ENCODE measurements around the gene ZNF575. TPM values are rescaled to one million over a fixed set of nuclear protein-coding genes. Genes with fewer than 3 reads are reported as not detected.

The ZNF575 gene
- total and polyA plus RNA-seq, 10 of the 15 experiments (the other 5 are each of a cell fraction or from before 2014, with no cell fraction given): 0.18 to 2.8 (median 0.75) TPM

DNA sequence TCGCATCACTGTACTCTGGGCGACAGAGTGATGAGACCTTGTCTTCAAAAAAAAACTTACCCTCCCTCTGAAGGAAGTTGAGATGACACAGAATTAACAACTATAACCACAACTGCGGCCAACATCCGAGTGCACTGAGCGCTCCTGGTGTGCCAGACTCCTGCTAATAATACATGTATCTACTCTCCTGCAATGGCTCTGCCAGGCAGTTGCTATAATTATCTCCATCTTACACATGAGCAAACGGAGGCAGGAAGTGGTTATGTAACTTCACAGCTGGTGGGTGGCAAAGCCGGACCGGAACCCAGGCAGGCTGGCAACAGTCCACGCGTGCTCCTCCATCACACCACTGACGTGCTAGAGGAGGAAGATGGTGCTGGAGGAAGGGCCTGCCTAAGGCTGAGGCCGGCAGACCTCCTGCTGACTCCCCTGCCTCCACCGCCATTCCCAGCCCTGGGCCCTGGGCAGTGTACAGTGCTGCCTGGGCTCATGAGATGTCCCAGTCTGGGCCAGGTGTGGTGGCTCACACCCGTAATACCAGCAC, 29.8 kb downstream of the ZNF575 start (continued):
- TF ChIP-seq, protein P1, sequence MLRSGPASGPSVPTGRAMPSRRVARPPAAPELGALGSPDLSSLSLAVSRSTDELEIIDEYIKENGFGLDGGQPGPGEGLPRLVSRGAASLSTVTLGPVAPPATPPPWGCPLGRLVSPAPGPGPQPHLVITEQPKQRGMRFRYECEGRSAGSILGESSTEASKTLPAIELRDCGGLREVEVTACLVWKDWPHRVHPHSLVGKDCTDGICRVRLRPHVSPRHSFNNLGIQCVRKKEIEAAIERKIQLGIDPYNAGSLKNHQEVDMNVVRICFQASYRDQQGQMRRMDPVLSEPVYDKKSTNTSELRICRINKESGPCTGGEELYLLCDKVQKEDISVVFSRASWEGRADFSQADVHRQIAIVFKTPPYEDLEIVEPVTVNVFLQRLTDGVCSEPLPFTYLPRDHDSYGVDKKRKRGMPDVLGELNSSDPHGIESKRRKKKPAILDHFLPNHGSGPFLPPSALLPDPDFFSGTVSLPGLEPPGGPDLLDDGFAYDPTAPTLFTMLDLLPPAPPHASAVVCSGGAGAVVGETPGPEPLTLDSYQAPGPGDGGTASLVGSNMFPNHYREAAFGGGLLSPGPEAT (IDR thresholded peaks at IDR 0.05; ENCODE audit: low read depth): no peak
- no peak; the same call in 1 of the 2 replicates for TF ChIP-seq MTA3 (IDR thresholded peaks at IDR 0.05; ENCODE audit: borderline replicate concordance, low read length)
- TF ChIP-seq IKZF2 (IDR thresholded peaks at IDR 0.05): peak; percentile 58 to 74; a peak in 3 of 4 replicates
- peak; percentile 13; the same call in 1 of the 2 replicates for TF ChIP-seq ZNF384 (IDR thresholded peaks at IDR 0.05; ENCODE audit: borderline replicate concordance, low read depth, low read length)
- TF ChIP-seq ZNF24 (IDR thresholded peaks at IDR 0.05): no peak
- no peak for TF ChIP-seq SIX5 (IDR thresholded peaks at IDR 0.05; ENCODE audit: low read depth, low read length, severe bottlenecking)
- TF ChIP-seq GATAD2B (conservative IDR thresholded peaks at IDR 0.05; ENCODE audit: low read depth): peak; percentile 58; the same call in 1 of the 2 replicates
- no peak for TF ChIP-seq NR2C2 (IDR thresholded peaks at IDR 0.05; ENCODE audit: borderline replicate concordance, control insufficient read depth, insufficient read length, low read depth)
- TF ChIP-seq SMAD5 (IDR thresholded peaks at IDR 0.05; ENCODE audit: low read depth): no peak
- 0 out of 2 replicates have a peak, but pooled peaks have one; percentile 28 for TF ChIP-seq NBN (IDR thresholded peaks at IDR 0.05)
- TF ChIP-seq CREB1 (IDR thresholded peaks at IDR 0.05; ENCODE audit: low read depth): peak; percentile 33; the same call in 1 of the 2 replicates
- TF ChIP-seq, protein P2, sequence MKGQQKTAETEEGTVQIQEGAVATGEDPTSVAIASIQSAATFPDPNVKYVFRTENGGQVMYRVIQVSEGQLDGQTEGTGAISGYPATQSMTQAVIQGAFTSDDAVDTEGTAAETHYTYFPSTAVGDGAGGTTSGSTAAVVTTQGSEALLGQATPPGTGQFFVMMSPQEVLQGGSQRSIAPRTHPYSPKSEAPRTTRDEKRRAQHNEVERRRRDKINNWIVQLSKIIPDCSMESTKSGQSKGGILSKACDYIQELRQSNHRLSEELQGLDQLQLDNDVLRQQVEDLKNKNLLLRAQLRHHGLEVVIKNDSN (IDR thresholded peaks at IDR 0.05; ENCODE audit: borderline replicate concordance, extremely low read length, insufficient read depth, low read depth, low read length): no peak
- no peak for TF ChIP-seq HCFC1 (IDR thresholded peaks at IDR 0.05; ENCODE audit: low read length)
- TF ChIP-seq RELA (IDR thresholded peaks at IDR 0.05; ENCODE audit: borderline replicate concordance, partially characterized antibody): no peak
- no peak for TF ChIP-seq YBX1 (IDR thresholded peaks at IDR 0.05)
- TF ChIP-seq RAD21 (IDR thresholded peaks at IDR 0.05; ENCODE audit: insufficient read depth, low read depth, low read length): no peak
- TF ChIP-seq TCF12 (IDR thresholded peaks at IDR 0.05; ENCODE audit: low read depth, low read length): 0 out of 2 replicates have a peak, but pooled peaks have one; percentile 45
- TF ChIP-seq JUND (IDR thresholded peaks at IDR 0.05; ENCODE audit: low read depth, low read length): no peak
- TF ChIP-seq, protein P3, sequence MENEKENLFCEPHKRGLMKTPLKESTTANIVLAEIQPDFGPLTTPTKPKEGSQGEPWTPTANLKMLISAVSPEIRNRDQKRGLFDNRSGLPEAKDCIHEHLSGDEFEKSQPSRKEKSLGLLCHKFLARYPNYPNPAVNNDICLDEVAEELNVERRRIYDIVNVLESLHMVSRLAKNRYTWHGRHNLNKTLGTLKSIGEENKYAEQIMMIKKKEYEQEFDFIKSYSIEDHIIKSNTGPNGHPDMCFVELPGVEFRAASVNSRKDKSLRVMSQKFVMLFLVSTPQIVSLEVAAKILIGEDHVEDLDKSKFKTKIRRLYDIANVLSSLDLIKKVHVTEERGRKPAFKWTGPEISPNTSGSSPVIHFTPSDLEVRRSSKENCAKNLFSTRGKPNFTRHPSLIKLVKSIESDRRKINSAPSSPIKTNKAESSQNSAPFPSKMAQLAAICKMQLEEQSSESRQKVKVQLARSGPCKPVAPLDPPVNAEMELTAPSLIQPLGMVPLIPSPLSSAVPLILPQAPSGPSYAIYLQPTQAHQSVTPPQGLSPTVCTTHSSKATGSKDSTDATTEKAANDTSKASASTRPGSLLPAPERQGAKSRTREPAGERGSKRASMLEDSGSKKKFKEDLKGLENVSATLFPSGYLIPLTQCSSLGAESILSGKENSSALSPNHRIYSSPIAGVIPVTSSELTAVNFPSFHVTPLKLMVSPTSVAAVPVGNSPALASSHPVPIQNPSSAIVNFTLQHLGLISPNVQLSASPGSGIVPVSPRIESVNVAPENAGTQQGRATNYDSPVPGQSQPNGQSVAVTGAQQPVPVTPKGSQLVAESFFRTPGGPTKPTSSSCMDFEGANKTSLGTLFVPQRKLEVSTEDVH (IDR thresholded peaks at IDR 0.05; ENCODE audit: low read depth, partially characterized antibody): no peak
- TF ChIP-seq, protein P4, sequence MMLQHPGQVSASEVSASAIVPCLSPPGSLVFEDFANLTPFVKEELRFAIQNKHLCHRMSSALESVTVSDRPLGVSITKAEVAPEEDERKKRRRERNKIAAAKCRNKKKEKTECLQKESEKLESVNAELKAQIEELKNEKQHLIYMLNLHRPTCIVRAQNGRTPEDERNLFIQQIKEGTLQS (IDR thresholded peaks at IDR 0.05; ENCODE audit: borderline replicate concordance, extremely low read depth, low read depth, low read length): no peak
- no peak for TF ChIP-seq FOXM1 (IDR thresholded peaks at IDR 0.05; ENCODE audit: low read depth, low read length)
- TF ChIP-seq ETV6 (conservative IDR thresholded peaks at IDR 0.05 in 1 of 2, IDR thresholded peaks at IDR 0.05 in 1 of 2; ENCODE audit: borderline replicate concordance in 1 of 2, low read depth in 1 of 2): no peak

Measured in GM12878 (cell line).